ENCODE data around the gene HDAC4. TPM values are rescaled to one million over a fixed set of nuclear protein-coding genes. Genes with fewer than 3 reads are reported as not detected.

Gene HDAC4
- total and polyA plus RNA-seq, 2 of the 4 experiments (the other 2 are of a cell fraction) = 4.1 to 7.2 TPM

- Histone ChIP-seq H3K14ac (replicated peaks; ENCODE audit: low read depth, low read length) (no peak overlapping the region), H4K91ac (ENCODE audit: insufficient read depth, low read depth, low read length) (no peak overlapping the region), H3K9ac (ENCODE audit: low read depth, low read length) (no peak overlapping the region), H3K9me3 (ENCODE audit: control insufficient read depth, insufficient read depth, low read length) (no peaks in the 10 kb centered on the region), H3K4me2 (ENCODE audit: low read depth, low read length) (no peak overlapping the region), H4K20me1 (ENCODE audit: insufficient read depth, low read length) (no peaks in the 10 kb centered on the region), H3K9me1 (ENCODE audit: insufficient read depth, low read length) (peaks cover 5% of the 10 kb centered on the region; the same call in 1 of the 2 replicates), H3K56ac (ENCODE audit: extremely low read depth, insufficient read depth, low read length) (no peak overlapping the region), H3K79me1 (ENCODE audit: low read depth in 1 of 2, low read length in 2 of 2) (0 out of 4 replicates have a peak, but pooled peaks cover 0 to 3% of the 10 kb centered on the region in 2 experiments), H4K5ac (ENCODE audit: low read depth, low read length) (no peak overlapping the region), H3K27me3 (ENCODE audit: control insufficient read depth, insufficient read depth, low read length) (no peaks in the 10 kb centered on the region), H2BK5ac (ENCODE audit: low read depth, low read length, poor library complexity, severe bottlenecking) (no peak overlapping the region), H2BK15ac (ENCODE audit: low read depth, low read length) (no peak overlapping the region), H2AK9ac (replicated peaks; ENCODE audit: low read depth, low read length, poor library complexity) (no peak overlapping the region), H2AK5ac (ENCODE audit: low read depth, low read length) (no peak overlapping the region), H4K8ac (ENCODE audit: low read depth in 2 of 2, low read length in 2 of 2) (no peak overlapping the region), H3K18ac (ENCODE audit: low read depth, low read length) (no peak overlapping the region), H3K23ac (ENCODE audit: low read depth, low read length) (no peak overlapping the region), H3K4me1 (ENCODE audit: control insufficient read depth, insufficient read depth, low read length) (no peaks in the 10 kb centered on the region), H2AFZ (replicated peaks; ENCODE audit: low read length, poor library complexity) (no peak overlapping the region), H3K4ac (ENCODE audit: low read depth, low read length) (no peak overlapping the region), H3K27ac (ENCODE audit: insufficient read depth, low read length) (no peak overlapping the region), H3K4me3 (ENCODE audit: insufficient read depth, low read depth, low read length) (no peak overlapping the region), H2BK120ac (ENCODE audit: low read depth, low read length) (no peak overlapping the region), H3K36me3 (ENCODE audit: control insufficient read depth, insufficient read depth, low read length) (peaks cover 60% of the 10 kb centered on the region), H2BK20ac (ENCODE audit: low read depth, low read length) (no peak overlapping the region)
- WGBS, 2 experiments (ENCODE audit: extremely low coverage in 2 of 2, insufficient read length in 1 of 2) = 65% methylated on average over 8 of the region's 12 CpGs; no CpG with 5 or more reads in 1 of the 2 experiments
- dilution Hi-C loops (cut with HindIII; ENCODE audit: low sequenced_read_pairs, unreplicated experiment) = no loop called here
- ChIA-PET POLR2A (ENCODE audit: unreplicated experiment) (no interaction called here), CTCF (no interaction called here)
- intact Hi-C loops (cut with micrococcal nuclease) = no loop called here
- TF ChIP-seq SMC3 (IDR thresholded peaks at IDR 0.05; ENCODE audit: low read depth, low read length) (no peak), NFE2L2 (IDR thresholded peaks at IDR 0.05; ENCODE audit: low read depth, low read length) (no peak), USF2 (IDR thresholded peaks at IDR 0.05; ENCODE audit: low read depth, low read length) (no peak), RFX5 (IDR thresholded peaks at IDR 0.05; ENCODE audit: low read depth, low read length) (no peak), CEBPB (IDR thresholded peaks at IDR 0.05; ENCODE audit: low read depth, low read length) (no peak), MAFK (IDR thresholded peaks at IDR 0.05; ENCODE audit: low read depth, low read length) (no peak), FOS (IDR thresholded peaks at IDR 0.05; ENCODE audit: low read depth, low read length) (no peak), POLR2A (IDR thresholded peaks at IDR 0.05; ENCODE audit: low read depth, low read length) (no peak), CTCF (conservative IDR thresholded peaks at IDR 0.05; ENCODE audit: low read depth, low read length) (no peak), RAD21 (IDR thresholded peaks at IDR 0.05; ENCODE audit: low read length) (no peak), CHD1 (IDR thresholded peaks at IDR 0.05; ENCODE audit: low read depth, low read length) (no peak), MAZ (IDR thresholded peaks at IDR 0.05; ENCODE audit: borderline replicate concordance, low read depth, low read length) (no peak), MXI1 (IDR thresholded peaks at IDR 0.05; ENCODE audit: borderline replicate concordance, low read depth, low read length) (no peak), RCOR1 (IDR thresholded peaks at IDR 0.05; ENCODE audit: insufficient replicate concordance, low read length) (no peak), ELK1 (IDR thresholded peaks at IDR 0.05; ENCODE audit: borderline replicate concordance, low read depth, low read length) (no peak), BHLHE40 (IDR thresholded peaks at IDR 0.05; ENCODE audit: low read depth, low read length) (no peak)
- in situ Hi-C loops (cut with MboI; ENCODE audit: low sequenced_read_pairs) = no loop called here
- no TSS peak for BruUV-seq (replicated peaks)
- no peak for DNase-seq
- no peak for ATAC-seq (ENCODE audit: low read depth)
Measured at GRCh38 chr2:239157269-239157668, 243.6 kb downstream of the HDAC4 start.

Measured in IMR-90 (cell line).